KOPT-K1 (cell line): ENCODE results near the gene HBA1.
"Not testable (repeated sequence)": the region's sequence is repeated elsewhere in the genome, so short reads cannot be mapped to it uniquely, and the experiment has no call there.

Experiments
- H3K27ac ChIP-seq: fragments of 200-600 bp; sonication (generic); 2 replicates; pipeline ENCODE4 v1.5.1; 2016; ENCODE audit warnings: antibody characterized with exemption, mild to moderate bottlenecking, low read depth, low read length; ENCODE audit not compliant: poor library complexity, severe bottlenecking
- H3K36me3 ChIP-seq: fragments of 200-600 bp; sonication (generic); 2 replicates; pipeline ENCODE4 v1.5.1; 2017; ENCODE audit warnings: antibody characterized with exemption, mild to moderate bottlenecking, low read length, moderate library complexity; ENCODE audit not compliant: insufficient read depth
- H3K9me3 ChIP-seq: fragments of 200-600 bp; sonication (generic); 2 replicates; pipeline ENCODE4 v1.5.1; 2017; ENCODE audit warnings: antibody characterized with exemption, low read length, mild to moderate bottlenecking; ENCODE audit not compliant: insufficient read depth, poor library complexity, severe bottlenecking

Gene HBA1

DNA sequence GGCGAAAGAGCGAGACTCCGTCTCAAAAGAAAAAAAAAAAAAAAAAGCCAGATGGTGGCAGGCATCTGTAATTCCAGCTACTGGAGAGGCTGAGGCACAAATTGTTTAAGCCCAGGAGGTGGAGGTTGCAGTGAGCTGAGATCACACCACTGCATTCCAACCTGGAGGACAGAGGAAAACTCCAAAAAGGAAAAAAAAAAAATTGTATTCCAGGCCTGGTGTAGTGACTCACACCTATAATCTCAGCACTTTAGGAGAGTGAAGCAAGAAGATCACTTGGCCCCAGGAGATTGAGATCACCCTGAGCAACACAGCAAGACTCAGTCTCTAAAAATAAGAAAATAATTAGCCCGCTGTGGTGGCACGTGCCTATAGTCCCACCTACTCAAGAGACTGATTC, 23.9 kb downstream of the HBA1 start:
- H3K9me3 ChIP-seq, result no peaks in the 10 kb centered on the region
- no peak overlapping the region for H3K27ac ChIP-seq
- H3K36me3 ChIP-seq, result peaks cover 100% of the 10 kb centered on the region

DNA sequence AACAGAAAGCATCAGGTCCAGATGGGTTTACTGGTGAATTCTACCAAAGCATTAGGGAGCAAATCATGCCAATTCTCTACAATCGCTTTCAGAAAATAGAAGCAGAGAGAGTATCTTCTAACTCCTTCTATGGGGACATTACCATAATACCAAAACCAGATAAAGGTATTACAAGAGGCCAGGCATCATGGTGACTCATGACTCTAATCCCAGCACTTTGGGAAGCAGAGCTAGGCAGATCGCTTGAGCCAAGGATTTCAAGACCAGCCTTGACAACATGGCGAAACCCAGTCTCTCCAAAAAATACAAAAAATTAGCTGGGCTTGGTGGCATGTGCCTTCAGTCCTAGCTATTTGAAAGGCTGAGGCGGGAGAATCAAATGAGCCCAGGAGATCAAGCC, 26.8 kb downstream of the HBA1 start:
- H3K27ac ChIP-seq, result no peak overlapping the region
- H3K9me3 ChIP-seq, result no peaks in the 10 kb centered on the region
- H3K36me3 ChIP-seq, result peaks cover 100% of the 10 kb centered on the region

- H3K36me3 ChIP-seq, result peaks cover 100% of the 10 kb centered on the region
- H3K27ac ChIP-seq, H3K9me3 ChIP-seq: not testable (repeated sequence)
These were observed 27.6 kb downstream of the HBA1 start for GRCh38 chr16:204046-204445.

DNA sequence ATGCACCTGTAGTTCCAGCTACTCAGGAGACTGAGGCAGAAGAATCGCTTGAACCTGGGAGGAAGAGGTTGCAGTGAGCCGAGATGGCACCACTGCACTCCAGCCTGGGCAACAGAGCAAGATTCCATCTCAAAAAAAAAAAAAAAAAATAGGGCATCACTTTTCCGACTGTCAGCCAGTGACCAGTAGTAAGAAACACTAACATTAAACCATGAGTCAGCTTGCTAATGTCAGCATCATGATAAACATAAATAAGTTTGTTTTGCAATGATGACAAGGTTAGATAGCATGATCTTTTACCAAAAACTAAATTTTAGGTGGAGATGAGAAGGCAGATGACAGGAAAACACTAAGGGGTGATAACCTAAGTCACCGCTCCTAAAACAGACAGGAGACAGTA, 32.9 kb downstream of the HBA1 start:
- not testable (repeated sequence) for H3K27ac ChIP-seq, H3K9me3 ChIP-seq
- peaks cover 100% of the 10 kb centered on the region for H3K36me3 ChIP-seq

DNA sequence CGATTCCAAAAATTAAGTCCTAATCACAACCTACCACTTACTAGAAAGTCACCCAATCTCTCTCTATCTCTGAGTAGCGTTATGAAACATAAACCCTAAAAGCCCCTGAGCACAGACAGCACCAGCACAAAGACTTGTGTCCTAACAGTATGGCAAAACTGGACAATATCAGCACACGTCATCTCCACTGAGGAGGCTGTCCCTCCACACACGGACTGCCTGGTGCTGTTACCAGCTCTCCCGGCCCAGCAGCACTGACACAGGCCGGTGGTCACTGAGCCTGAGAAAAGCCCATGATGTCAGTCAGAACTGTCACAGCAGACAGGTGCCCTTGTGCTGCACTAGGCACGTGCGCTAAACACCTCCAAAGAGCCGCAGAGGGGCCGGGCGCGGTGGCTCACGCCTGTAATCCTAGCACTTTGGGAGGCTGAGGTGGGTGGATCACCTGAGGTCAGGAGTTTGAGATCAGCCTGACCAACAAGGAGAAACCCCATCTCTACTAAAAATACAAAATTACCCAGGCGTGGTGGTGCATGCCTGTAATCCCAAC, 35.2 kb downstream of the HBA1 start:
- H3K36me3 ChIP-seq, result peaks cover 100% of the 10 kb centered on the region
- H3K9me3 ChIP-seq, H3K27ac ChIP-seq: not testable (repeated sequence)

DNA sequence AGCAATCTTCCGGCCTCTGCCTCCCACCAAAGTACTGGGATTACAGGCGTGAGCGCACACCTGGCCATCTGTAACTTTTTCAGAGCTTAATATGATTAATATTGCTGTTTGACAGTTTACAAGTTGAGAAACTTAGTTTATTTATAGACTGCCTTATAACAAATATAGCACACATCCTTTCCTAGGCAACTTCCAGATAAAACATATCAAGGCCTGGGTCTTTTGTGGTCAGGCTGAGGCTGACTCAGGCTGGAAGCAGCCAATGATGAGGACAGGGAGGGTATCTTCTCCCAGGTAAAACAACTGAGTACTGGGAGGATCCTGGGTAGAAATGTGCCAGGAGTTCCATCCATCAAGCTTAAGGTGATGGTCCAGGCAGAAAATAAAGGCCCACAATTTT, 36.5 kb downstream of the HBA1 start:
- Histone ChIP-seq H3K36me3 (peaks cover 99% of the 10 kb centered on the region), H3K9me3 (no peaks in the 10 kb centered on the region), H3K27ac (no peak overlapping the region)

DNA sequence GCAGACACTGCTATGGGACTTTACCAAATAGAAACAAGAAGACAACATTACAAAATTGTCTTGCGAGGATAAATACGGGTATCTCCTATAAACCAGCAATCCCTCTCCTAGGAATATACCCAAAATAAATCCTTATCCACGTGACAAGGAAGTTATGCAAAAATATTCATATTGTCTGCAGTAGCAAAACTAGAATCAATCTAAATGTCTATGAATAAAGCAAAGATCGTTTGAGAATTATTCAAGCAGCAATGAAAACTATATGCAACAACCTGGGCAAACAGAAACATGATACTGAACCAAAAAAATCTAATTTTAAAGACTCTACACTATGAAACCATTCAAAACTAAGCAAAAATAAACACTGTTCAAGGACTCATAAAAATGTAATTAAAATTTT, 43.5 kb downstream of the HBA1 start:
- H3K9me3 ChIP-seq, result no peaks in the 10 kb centered on the region
- H3K36me3 ChIP-seq, result peaks cover 97% of the 10 kb centered on the region
- H3K27ac ChIP-seq, result no peak overlapping the region
